NOMO-1 (cell line): Measurements from ENCODE around the gene RNU4-1.
"Not testable (repeated sequence)": the region's sequence is repeated elsewhere in the genome, so short reads cannot be mapped to it uniquely, and the experiment has no call there.

Experiments used
- DNase-seq, 2 experiments: peaks; one replicate each; lab custom pipeline; 2025; ENCODE audit not compliant: unreplicated experiment in 2 of 2; lab: John Stamatoyannopoulos, UW

RNU4-1 gene

DNA sequence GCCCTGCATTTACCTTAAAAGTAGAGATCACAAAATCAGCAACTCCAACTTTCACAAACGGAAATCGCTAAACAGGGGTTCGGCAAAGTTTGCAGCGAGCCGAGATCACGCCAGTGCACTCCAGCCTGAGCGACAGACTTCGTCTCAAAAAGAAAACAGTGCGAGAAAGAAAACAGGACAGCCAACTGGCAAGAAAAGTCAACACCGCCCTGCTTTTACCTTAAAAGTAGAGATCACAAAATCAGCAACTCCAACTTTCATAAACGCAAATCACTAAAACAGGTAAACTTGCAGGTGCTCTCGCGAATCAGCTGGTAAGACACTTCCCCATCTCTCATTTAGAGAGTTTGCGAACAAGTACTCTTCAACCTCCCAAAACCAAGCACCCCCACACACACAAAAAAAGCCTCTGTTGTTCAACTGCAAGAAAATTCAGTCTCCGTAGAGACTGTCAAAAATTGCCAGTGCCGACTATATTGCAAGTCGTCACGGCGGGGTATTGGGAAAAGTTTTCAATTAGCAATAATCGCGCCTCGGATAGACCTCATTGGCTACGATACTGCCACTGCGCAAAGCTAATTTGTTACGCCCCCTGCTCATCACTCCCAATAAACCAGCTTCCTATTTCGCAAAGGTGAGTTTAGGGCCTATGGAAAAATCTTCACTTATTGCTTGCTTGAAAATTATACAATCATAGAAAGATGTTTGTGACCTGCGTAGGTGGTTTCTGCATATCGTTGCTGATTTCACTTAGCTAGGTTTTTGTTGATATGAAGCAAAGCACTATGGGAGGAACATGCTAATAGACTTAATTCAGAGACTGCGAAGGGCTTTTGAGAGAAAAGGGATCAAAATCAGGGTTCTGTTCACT is at the start of gene RNU4-1:
Gene RNU4-1 (minus strand): TSS at position 577 of the 871 bp plus-strand sequence.
- DNase-seq: peak; percentile 91 to 95

DNA sequence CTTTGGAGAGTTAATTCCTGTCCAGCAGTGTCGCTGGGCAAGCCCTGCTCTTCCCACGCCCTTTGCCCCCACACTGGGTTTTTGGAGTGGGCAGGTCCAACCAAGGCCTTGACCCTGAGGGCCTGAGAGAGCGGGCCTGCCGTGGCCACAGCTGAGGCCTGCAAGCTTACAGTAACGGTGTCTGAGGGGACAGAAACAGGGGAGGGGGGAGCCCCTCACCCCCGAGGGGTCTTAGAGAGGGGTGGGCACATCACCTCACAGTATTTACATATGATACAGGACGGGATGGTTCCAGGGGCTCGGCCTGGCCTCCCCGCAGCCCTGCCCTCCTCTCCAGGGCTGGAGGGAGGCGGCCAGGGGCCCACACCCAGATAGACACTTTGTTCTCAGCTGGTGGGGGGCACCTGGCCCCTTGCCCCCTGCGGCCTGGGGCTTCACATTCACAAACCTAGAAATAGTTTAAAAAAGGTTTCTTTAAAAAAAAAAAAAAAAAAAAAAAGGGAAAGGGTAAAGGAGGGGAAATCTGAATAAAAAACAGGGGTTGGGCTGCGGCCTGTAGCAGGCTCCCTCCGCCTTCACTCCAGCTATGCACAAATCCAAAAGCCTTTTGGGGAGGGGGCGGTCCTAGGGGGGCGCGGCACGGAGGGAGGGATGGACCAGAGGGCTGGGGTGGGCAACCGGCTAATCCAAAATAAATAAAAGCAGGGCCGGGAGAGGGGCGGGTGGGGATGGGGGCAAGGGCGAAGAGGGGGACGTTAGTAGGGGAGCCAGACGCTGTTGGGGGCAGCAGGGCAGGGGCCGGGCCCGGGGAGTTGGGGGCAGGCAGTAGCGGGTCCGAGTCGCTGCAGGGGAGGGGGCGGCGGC is 49.4 kb upstream of the RNU4-1 start:
- DNase-seq: no peak

DNA sequence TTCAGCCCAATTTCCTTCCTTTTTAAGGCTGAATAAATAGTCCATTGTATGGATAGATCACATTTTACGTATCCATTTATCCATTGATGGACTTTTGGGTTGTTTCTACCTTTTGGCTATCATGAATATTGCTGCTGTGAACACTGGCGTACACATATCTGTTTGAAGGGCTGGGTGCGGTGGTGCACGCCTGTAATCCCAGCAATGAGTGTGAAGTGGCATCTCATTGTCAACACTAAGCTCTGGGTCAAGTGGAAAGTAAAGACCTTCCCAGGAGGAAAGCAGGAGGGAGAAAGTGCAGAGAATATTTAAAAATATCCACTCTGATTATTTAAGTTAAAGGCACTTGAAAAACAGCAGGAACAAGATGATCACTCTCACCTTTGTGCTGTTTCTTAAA is 46.2 kb upstream of the RNU4-1 start:
- DNase-seq: no peak

GRCh38 chr12:120337730-120338129 is 44.7 kb upstream of the RNU4-1 start:
- DNase-seq: no peak

DNA sequence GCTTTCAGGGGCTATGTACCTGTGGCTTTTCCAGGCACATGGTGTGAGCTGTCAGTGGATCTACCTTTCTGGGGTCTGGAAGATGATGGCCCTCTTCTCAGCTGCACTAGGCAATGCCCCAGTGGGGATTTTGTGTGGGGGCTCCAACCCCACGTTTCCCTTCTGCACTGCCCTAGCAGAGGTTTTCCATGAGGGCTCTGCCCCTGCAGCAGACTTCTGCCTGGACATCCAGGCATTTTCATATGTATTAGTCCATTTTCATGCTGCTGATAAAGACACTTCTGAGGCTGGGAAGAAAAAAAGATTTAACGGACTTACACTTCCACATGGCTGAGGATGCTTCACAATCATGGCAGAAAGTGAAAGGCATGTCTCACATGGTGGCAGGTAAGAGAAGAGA is 43.4 kb upstream of the RNU4-1 start:
- DNase-seq: not testable (repeated sequence)

GRCh38 chr12:120335447-120335846 is 42.4 kb upstream of the RNU4-1 start:
- peak in 1 of 2 experiments; percentile 24 for DNase-seq

DNA sequence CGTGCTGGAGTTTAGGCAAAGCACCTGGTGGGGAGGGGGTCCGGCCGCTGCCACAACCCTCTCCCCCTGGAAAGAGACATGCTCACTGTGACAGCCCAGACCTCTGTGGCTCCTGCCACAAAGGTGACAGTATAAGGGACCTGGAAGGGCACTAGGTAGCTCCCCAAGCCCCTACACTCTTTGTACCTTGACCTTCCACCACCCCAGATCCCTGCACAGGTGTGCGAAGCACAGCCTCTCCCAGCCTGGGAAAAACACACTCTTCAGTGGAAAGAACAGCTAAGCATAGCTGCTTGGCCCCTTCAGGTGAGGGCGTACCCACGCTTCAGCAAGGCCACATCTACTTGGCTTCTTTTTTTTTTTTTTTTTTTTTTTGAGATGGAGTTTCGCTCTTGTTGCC is 39.5 kb upstream of the RNU4-1 start:
- no peak for DNase-seq

GRCh38 chr12:120332041-120332440 is 39.0 kb upstream of the RNU4-1 start:
- no peak for DNase-seq

GRCh38 chr12:120331390-120331789 is 38.4 kb upstream of the RNU4-1 start:
- no peak for DNase-seq

DNA sequence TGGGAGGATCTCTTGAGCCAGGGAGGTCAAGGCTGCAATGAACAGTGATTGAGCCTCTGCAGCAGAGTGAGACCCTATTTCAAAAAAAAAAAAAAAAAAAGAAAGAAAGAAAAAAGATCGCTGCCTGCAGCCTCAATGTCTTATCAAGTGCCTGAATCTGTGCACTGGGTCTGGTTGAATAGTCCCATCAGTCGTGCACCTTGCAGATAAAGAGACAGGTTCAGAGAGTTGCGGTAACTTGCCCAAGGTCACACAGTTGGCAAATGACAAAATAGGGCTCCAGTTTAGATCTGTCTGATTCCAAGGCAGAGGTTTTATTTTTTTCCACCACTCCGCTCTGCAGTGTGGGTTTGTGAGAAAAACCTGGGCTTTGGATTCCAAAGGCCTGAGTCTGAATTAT is 35.2 kb upstream of the RNU4-1 start:
- no peak for DNase-seq

DNA sequence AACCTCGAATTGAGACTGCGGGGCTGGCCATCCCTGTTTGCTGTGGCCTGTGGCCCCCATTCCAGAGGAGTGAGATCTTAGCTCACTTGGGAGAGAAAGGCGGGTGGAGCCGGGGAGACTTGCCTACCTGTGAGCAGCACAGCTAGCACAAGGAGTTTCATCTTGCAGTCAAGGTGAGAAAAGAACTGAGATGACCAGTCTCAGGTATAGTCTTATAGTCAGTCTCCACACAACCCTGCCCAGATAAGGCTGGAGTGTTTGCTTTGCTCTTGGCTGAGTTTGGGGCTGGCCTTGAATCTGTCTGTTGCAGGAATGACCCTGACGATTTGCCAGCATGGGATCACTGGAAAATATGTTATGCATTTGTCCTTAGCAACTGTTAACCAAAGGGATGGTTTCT is 34.6 kb upstream of the RNU4-1 start, which contains the start of gene PLA2G1B:
Gene PLA2G1B (minus strand): TSS at position 187 of the 400 bp plus-strand sequence. CDS start 26 bp downstream, at position 161.
- DNase-seq: no peak

DNA sequence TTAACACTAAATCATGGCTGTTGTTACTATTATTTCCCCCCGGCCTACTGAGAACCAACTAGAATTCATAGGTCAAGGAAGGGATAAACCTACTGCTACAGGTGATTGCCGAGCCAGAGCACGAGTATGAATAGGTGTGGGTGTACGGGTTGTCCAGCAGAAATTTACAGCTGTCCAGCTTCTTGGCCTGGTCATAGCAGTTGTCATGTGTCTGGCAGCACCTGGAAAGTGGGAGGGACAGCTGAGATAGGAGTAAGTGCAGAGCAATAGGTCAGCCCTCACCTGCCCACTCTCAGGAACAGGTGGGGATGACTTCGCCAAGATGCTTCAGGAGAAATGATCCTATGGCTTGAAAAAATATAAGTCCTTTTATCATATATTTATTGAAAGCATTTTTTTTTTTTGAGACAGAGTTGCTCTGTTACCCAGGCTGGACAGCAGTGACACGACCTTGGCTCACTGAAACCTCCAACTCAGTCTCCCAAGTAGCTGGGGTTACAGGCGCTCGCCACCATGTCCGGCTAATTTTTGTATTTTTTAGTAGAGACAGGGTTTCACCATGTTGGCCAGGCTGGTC is 31.9 kb upstream of the RNU4-1 start:
- DNase-seq: no peak

GRCh38 chr12:120323772-120324171 is 30.7 kb upstream of the RNU4-1 start:
- DNase-seq: no peak

- DNase-seq: no peak
These were observed 28.6 kb upstream of the RNU4-1 start for GRCh38 chr12:120321382-120322202.

GRCh38 chr12:120317224-120318105 is 24.4 kb upstream of the RNU4-1 start:
- DNase-seq: peak; percentile 98 to 99

- DNase-seq: peak in 1 of 2 experiments; percentile 44
These were observed 23.8 kb upstream of the RNU4-1 start for GRCh38 chr12:120316798-120317223.

GRCh38 chr12:120314220-120314619 is 21.2 kb upstream of the RNU4-1 start:
- no peak for DNase-seq

DNA sequence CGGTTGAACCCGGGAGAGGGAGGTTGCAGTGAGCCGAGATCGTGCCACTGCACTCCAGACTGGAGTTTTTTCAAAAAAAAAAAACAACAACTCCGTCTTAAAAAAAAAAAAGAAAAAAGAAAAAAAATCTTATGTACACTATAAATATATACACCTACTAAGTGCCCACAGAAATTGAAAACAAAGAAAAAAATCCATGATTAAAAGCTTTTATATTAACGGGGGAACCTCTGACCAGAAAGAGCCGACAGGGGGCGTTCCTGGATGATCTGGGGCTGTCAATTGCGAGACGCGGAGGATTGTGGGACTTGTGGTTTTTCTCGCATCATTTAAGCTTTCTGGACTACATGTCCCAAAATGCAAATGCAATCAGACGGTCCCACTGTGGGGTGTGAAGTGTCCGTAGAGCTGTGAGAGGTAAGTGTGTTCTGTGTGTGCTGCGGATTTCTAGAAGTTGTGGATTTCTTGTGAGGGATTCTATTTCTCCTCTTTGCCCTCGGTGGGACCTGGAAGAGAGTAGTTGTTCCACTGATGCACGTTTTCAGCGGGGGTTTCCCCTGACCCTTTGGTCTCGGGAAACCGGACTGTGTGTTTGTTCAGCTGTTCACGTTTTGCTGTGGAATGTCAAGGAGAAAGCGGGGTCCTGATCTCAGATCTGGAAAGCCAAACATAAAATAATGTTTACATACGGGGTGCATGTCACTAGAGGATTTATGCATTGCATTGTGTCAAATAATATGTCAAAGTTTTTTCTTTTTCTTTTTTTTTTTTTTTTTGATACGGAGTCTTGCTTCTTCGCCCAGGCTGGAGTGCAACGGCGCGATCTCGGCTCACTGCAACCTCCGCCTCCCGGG is 9.2 kb upstream of the RNU4-1 start, which contains the start of gene SIRT4:
Gene SIRT4 (plus strand): TSS at position 360 of the 854 bp plus-strand sequence. CDS start 1,241 bp downstream, outside the sequence.
- peak; percentile 89 to 96 for DNase-seq
